CD4-positive, alpha-beta T cell treated with Interleukin-15 for 1 hour (primary cell): Measurements from ENCODE around the gene SLC27A4.
A peak's percentile ranks its signal among the peaks of the same experiment; 100 is the strongest.

Experiments
- DNase-seq: peaks from one replicate; pipeline ENCODE4 v3.0.0-alpha.2; 2020

The SLC27A4 gene

DNA sequence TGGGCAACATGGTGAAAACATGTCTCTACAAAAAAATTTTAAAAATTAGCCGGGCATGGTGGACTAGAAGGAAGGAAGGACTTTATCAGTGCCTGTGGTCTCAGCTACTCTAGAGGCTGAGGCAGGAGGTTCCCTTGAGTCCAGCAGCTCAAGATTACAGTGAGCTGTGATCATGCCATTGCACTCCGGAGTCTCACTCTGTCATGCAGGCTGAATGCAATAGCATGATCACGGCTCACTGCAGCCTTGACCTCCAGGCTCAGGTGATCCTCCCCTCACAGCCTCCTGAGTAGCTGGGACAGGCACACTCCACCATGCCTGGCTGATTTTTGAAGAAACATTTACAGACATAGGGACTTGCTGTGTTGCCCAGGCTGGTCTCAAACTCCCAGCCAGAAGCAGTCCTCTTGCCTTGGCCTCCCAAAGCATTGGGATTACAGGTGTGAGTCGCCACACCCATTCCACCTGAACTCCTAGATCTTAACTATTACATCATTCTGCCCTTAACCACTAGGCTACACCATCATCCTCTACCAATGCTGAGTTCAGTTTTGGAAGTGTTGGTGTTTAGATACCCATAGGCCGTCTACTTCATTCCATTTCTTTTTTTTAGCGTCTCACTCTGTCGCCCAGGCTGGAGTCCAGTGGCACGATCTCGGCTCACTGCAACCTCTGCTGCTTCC is 28.8 kb downstream of the SLC27A4 start:
- DNase-seq: no peak

DNA sequence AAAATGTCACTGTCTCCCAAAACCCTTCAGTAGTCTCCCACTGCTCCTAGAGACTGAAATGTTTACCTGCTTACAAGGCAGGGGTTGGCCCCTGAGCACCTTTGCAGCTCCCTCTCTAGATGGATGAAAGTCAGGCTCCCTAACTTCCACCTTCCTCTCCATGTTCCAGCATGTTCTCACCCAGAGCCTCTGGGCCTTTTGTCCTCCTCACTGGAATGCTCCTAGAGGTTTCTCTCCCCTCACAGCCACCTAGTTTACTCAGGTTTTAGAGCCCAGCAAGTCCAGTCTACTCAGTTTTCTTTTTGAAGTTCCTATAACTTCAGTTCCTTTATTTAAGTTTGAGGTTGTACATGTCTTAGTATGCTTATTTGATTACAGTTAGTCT is 30.0 kb downstream of the SLC27A4 start:
- no peak for DNase-seq

GRCh38 chr9:128370752-128371629 is 30.7 kb downstream of the SLC27A4 start, which contains the start of gene URM1:
Gene URM1, plus strand, starts transcription at chr9:128371374. Its CDS starts 7 bp downstream, at chr9:128371381.
- DNase-seq: peak; percentile 96

- DNase-seq: no peak
These were observed 31.3 kb downstream of the SLC27A4 start for GRCh38 chr9:128371630-128372117.

- DNase-seq: no peak
These were observed 31.9 kb downstream of the SLC27A4 start for GRCh38 chr9:128372188-128372641.

DNA sequence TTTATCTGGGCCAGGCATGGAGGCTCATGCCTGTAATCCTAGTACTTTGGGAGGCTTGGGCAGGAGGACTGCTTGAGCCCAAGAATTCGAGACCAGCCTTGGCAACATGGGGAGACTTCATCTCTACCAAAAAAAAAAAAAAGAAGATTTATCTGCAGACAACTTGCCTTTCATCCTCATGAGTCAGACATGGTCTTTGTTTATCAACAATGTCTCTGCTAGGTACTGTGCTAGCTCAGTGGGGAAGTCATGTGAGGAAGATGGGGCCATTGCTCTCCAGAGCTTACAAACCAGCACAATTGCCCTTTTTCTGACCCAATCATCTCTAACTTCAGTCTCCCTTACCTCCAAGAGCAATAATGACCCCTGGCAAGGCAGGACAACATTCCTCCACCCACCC is 32.5 kb downstream of the SLC27A4 start:
- DNase-seq: no peak

DNA sequence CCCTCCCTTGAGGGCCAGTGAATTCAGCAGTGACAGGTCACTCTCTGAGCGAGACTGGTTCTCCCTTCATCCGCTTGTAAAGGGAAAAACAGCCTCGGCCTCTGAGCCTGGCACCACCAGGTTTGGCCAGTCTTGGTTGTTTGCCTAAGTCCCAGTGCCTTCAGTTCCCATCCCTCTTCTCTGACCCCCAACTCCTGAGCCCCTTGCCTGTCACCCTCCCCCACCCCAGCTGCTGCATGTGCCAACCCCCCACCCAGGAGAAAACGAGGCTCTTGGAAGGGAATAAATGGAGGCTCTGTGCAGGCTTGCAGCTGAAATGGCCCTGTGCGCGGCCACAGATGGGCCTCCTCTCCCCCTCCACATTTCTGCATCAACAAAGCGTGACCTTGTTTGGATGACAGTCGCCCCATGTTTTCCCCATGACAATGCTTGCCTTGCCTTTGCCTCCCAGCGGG is 33.9 kb downstream of the SLC27A4 start:
- DNase-seq: no peak

- DNase-seq: no peak
These were observed 35.5 kb downstream of the SLC27A4 start for GRCh38 chr9:128375865-128376264.

DNA sequence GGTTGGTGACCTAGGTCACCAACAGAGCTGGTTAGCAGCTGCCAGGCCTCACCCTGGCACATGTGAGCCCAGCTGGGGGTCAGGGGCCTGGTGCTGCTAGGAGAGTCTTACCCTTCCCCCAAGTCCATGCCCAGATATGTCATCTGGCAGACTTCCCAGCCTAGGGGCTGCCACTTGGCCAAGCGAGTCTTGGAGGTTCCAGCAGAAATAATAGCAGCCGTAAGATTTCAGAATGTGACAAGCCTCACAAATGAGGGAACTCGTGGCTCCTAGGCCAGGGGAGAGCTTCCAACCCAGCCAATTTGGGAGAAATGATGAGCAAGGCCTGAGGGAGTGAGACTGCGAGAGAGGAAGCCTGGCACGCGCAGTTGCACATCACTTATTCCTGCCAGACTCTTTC is 41.9 kb downstream of the SLC27A4 start:
- no peak for DNase-seq

GRCh38 chr9:128383007-128383753 is 42.9 kb downstream of the SLC27A4 start:
- DNase-seq: no peak

DNA sequence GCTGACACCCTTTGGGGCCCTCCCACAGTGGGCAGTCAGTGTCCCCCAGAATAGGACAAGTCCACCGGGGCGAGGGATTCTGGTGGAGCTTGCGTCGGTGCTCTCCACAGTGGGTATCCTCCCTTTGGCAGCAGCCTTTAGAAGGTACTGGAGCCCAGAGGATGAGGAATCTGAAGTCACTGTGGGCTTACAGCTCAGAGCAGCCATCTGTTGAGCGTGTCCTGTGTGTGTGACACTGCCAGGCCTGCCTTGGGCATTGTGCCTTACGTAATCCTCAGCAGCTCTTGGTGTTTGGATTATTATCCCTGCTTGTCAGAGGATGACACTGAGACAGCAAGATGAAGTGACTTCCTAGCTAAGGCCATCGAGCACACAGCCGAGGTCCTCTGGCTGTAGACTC is 43.5 kb downstream of the SLC27A4 start:
- DNase-seq: no peak

- DNase-seq: no peak
These were observed 44.6 kb downstream of the SLC27A4 start for GRCh38 chr9:128384801-128385495.

GRCh38 chr9:128385496-128386460 is 45.5 kb downstream of the SLC27A4 start:
- DNase-seq: no peak

DNA sequence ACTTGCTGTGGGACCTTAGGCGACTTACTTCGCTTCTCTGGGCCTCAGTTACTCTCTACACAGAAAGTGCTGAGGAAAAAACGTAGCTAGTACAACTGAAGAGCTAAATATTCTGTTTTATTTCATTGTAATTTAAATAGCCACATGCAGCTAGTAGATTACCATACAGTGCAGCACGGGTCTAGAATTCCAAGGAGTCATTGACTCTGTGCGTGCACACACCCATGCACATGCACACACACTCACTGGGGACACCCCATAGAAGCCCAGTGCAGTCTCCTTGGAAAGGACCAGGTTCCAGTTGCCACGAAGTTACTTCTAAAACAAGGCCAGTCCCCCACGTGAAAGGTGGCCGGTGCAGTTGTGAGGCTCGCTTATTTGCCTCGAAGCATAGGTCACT is 47.8 kb downstream of the SLC27A4 start:
- DNase-seq: no peak

GRCh38 chr9:128389395-128390149 is 49.2 kb downstream of the SLC27A4 start:
- DNase-seq: no peak

- no peak for DNase-seq
These were observed 50.0 kb downstream of the SLC27A4 start for GRCh38 chr9:128390150-128390812.

- DNase-seq: no peak
These were observed 50.7 kb downstream of the SLC27A4 start for GRCh38 chr9:128390813-128391711.

- DNase-seq: no peak
These were observed 51.6 kb downstream of the SLC27A4 start for GRCh38 chr9:128391956-128392301.
